Stimulated activated CD8-positive, alpha-beta memory T cell treated with anti-CD3 and anti-CD28 coated beads, Interleukin-2, amount 100 ng/mL, for 1 hour (primary cell): Measurements from ENCODE around the gene ATP6V1B1.
"Not testable (repeated sequence)": the region's sequence is repeated elsewhere in the genome, so short reads cannot be mapped to it uniquely, and the experiment has no call there.

Experiments used
- DNase-seq, 2 donors: peaks; one replicate each; pipeline ENCODE4 v3.0.0-alpha.2; 2020; ENCODE audit warnings: low read depth in 2 of 2

The ATP6V1B1 gene

GRCh38 chr2:71006955-71007799, 71.5 kb downstream of the ATP6V1B1 start:
- DNase-seq: no peak

GRCh38 chr2:71008342-71008741, 72.6 kb downstream of the ATP6V1B1 start:
- no peak for DNase-seq

GRCh38 chr2:71011786-71012185, 76.1 kb downstream of the ATP6V1B1 start:
- not testable (repeated sequence) for DNase-seq
